GDM1 (cell line): ENCODE measurements around the gene FBLN2.

ENCODE experiments used
- DNase-seq: peaks from one replicate; lab custom pipeline; 2025; lab: John Stamatoyannopoulos, UW

Gene FBLN2

DNA sequence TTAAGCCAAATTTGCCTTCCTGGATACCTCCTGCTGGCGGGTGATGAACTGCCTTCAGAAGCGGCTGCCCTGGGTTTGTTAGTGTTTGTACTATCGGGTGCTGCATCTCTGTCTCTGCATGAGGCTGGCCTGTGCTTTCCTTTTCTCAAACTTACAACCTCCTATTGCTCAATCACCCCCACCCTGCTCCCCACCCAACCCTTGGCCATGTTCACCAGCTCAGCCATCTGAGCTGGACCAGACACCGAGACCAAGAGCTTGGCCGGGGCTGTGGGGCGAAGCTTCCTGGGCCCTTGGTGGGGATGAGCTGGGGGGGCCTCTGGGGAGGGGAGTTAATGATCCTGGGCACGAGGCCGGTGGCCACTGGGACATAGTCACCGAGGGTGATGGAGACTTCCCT is 16.8 kb upstream of the FBLN2 start:
- DNase-seq, result no peak

DNA sequence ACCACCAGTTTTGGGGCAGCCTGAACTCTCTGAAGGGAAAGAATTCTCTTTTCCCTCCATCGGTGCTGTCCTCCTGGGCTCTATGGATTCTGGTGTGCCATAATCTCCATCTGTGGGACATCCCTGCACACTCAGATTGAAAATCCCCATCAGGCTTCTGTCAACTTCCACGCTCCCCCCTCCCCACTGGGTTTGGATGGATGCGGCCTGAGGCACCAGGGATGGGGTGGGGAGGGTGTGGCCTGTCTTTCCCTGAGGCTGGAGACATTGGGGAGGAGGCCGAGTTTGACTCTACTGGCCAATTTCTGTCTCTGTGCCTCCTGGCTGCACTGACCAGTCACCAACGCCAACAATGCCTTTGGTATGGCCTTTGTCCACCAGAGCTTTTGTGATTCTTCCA is 16.3 kb upstream of the FBLN2 start:
- no peak for DNase-seq

DNA sequence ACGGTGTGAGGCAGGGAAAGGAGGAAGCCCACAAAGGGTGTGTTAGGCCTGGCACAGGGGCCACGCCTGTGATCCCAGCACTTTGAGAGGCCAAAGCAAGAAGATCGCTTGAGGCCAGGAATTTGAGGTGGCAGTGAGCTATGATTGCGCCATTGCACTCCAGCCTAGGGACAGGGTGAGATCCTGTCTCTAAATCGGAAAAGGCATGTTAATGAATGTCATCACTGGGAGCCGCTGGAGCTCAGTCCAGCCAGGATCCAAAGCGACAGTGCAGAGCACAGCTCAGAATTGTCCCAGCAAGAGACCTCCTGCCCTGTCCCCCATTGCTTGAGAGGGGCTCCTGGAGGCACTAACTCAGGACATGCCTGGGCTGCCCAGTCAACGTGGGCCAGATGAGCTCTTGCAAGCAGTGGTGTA is 15.0 kb upstream of the FBLN2 start:
- DNase-seq, result no peak

DNA sequence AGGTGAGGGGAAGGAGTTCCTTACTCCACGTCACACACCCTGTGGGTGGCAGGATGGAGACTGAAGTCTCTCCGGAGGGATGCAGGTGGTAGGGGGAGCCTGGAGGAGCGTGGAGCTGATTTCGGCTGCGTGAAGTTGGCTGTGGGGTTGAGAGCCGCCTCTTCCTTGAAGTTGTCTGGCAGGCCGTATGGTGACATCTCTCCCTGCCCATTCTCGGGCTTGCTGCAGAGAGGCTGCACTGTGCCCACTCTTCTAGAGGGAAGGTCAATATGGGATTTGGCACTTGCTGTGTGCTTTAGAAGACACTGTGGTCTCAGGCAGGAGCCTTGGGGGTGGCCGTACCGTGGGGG is 13.4 kb upstream of the FBLN2 start:
- DNase-seq, result no peak

DNA sequence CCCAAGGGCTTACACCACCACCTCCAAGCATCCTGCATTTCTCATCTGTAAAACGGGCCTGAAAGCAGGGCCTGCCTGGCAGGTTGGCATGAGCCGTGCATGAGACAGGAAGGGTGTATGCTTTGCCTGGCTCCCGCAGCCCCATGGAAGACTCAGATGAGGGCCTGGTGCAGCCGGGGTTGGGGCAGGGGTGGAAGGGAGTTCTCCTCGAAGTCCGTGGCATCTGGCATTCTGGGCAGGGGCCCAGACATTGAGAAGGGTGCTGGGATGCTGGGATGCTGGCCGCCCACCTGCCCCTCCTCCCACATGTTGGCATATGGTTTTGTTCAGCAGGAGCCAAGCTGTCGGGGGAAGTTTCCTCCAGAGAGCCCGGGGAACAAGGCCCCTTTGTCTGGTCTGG is 13.0 kb upstream of the FBLN2 start:
- DNase-seq, result no peak

DNA sequence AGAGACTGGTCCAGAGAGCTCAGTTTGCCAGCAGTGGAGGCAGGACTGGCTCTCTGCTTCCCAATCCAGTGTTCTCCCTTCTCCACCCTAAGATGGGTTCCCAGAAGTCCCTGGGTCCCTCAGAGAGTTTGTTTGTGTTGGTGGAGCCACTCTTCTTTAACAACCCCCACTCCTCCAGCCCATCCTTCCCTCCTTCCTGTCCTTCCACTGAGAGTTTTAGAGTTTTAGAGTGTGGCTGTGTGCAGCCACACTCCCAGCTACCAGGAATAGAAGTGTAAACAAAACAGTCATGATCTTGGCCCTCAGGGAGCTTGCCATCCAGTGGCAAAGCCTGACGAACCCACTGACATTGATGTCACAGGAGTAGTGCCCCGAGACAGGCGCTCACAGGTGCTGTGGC is 12.5 kb upstream of the FBLN2 start:
- DNase-seq, result no peak

DNA sequence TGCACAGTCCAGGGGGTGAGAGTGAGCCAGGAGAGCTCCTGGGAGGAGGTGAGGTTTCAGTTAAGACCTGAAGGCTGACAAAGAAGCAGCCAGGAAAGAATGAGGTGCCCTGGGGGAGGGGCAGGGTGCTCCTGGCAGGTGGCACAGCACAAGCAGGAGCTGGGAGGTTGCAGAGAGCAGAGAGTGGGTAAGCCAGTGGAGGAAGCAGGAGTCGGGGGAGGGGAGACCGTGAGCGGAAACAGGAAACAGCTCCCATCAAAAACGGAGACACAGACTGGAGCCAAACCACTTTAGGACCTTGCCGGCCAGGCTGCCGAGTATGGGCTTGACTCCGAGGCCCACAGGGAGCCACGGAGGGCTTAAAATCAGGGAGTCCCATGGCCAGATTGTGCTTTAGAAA is 12.1 kb upstream of the FBLN2 start:
- peak; percentile 33 for DNase-seq

DNA sequence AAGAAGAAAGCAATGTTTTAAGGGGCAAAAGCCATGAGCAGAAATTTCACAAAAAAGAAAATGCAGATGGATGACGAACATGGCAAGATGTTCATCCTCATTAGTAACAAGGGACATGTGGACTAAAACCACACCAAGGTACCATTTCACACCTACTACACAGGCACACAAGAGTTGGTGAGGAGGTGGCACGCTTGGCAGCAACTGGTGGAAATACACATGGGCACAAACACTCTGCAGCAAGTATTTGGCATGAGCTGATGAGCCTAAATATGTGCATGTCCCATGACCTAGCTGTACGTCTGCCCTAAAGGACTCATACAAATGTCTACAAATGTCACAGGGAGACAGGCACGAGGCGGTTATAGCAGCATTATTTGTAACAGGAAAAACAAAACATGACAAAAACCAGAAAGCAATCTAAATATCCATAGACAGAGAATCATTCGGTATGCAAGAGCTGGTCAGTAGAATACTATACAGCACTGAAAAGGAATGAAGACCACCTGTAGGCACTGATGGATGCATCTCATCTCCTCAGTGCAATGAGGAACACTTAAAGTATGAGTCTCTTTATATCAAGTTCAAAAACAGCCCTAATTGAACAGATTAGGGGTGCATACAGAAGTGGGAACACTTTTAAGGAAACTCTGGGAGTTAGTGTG is 11.5 kb upstream of the FBLN2 start:
- DNase-seq, result no peak

DNA sequence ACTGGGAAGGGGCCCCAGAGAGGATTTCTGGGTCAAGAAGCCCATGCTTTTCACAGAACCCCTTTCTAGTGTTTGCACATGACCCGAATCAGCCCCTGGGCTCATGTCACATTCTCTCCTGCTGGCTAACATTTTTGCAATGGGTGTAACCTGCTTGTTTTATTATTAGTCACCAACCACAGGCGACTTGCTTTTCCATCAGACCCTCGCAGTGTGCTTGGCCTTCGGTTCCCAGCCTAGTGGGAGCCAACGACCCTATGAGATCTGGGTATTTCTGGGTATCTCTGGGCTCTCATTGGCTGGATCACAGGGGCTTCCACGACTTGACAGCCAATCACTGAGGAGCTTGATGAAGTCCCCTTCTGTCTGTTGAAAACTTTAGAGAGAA is 11.0 kb upstream of the FBLN2 start:
- no peak for DNase-seq

DNA sequence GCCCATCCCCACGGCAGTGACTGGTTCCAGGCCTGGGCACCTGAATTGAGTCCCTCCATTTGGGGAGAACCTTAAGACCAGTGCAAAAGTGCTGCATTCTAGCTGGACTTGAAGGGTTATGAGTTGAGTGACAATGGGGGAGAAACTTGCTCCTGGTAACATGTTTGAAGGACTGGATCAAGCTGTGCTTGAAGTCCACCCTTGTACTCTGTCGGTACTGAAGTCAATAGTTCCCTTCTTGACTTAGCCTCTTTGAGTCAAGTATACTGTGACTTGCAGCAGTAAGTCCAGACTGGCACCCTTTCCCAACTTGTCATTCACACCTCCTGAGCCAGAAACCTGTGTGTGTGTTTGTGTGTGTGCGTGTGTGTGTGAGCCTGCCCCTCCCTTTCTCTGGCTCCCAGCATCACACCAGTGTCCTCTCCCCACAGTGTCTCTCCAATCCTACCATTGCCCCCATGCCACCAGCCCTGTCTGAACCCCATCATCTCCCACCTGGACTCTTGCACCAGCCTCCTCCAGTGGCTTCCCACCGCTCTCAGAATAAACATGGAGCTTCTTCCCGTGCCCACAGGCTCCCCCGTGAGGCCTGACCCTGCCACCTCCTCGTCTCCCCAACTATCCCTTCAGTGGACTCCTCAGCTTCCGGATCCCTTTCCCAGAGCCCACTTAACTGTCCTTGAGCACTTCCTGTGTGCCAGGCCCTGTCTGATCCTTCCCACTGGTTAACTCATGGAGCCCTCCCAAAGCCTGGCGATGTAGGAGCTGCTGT is 10.2 kb upstream of the FBLN2 start:
- DNase-seq, result no peak

DNA sequence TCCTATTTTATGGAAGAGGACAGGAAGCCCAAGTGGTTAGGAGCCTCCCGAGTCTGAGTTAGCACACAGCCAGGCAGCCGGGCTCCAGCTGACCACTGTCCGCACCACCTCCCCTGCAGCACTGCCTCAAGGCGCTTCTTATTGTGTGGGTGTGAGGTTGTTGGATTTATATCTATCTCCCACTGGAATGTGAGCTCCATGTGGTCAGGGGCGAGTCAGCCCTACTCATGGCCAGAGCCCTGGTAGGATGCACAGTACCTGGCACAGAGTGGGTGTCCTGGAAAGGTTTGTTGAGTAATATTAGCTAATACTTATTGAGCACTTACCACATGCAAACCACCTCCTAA is 9.7 kb upstream of the FBLN2 start:
- no peak for DNase-seq

DNA sequence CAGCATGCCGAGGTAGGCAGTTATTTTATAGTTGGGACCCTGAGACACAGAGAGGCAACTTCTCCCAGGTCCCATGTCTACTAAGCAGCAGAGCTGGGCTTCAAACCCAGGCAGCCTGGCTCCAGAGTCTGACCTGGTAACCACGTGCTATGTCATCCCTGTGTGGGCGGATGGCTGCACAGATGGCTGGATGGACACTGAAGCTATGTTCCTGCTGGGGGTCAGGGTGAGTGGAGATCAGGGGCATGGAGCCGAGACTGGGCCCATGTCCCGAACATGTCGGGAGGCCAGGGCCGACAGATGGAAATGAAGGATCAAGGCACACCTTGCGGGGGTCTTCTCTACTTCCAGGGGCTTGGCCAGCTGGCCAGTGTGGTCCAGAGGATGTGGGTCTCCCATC is 9.3 kb upstream of the FBLN2 start:
- DNase-seq, result no peak

DNA sequence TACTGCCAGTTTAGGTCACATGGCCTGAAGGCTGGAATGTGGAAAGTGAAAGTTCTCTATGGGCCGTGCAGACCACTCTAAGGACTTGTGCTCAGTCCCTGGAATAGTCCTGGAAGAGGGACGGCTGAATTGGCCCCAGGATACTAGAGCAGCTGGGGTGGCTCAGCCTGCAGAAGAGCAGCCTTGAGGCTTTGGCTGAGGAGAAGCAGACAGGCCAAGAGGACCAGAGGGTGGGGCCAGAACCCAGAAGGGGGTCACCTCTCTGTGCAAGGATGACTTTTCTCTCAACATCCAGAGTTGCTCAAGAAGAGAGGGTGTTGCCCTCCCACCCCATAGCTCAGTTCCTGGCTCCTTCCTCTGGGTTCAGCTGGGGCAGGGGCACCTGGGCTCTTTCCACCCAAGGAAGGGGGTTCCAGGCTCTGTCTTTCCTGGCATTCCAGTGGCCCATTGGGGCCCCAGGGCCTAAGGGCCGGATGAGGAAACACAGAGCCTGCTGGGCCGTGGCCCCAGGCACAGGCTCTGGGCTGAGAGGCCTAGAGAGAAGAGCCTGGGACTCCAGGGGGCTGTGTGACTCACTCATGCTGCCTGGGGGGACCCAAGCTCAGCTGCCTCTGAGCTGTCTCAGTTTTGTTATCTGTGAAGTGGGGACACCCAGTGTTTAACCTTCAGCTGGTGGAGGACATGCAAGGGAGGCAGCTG is 8.5 kb upstream of the FBLN2 start:
- no peak for DNase-seq

DNA sequence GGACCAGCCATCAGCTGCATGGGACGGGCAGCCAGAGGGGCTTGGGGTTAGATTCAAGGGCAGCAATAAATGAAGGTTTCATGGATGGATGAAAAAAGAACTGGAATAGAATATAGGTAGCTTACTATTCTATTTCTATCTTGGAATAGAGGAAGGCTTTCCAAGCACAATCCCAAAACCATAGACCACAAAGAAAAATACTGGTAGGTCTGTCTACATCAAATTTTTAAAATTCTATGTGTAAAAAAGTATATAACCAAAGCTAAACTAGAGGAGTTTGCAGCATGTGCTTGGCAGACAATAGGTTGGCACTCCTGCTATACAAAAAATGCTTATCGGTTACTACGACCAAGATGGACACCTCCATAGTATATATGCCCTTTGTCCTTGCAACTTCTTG is 7.2 kb upstream of the FBLN2 start:
- DNase-seq, result no peak

DNA sequence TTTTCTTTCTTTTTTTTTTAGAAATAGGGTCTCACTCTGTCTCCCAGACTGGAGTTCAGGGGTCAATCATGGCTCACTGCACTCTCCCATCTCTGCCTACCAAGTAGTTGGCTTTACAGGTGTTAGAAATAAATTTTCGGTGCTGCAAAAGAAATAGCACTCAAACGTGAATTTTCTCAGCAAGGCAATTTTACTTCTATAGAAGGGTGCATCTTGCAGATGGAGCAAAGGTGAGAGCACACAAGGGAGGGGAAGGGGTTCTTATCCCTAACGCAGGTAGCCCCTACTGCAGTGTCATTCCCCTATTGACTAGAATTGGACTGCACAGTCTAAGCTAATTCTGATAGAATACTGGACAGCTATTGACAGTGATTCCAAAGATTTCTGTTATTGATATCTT is 6.8 kb upstream of the FBLN2 start:
- no peak for DNase-seq

DNA sequence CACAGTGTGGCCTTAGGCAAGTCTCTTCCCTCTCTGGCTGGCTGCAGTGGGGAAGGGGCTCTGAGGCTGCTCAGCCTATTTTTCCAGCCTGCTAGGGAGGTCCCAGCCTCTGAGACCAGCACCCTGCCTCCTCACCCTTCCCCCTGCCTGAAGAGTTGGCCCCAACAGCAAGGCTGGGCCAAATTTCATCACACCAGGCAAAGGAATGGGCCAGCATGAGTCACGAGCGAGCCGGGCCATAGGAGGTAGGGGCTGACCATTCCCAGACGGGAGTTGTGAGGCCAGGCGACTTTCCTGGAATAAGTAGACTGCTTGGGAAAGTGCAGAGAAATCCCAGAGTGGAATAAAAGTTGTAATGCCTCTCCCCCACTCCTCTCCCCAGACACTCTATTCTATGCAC is 5.7 kb upstream of the FBLN2 start:
- no peak for DNase-seq

DNA sequence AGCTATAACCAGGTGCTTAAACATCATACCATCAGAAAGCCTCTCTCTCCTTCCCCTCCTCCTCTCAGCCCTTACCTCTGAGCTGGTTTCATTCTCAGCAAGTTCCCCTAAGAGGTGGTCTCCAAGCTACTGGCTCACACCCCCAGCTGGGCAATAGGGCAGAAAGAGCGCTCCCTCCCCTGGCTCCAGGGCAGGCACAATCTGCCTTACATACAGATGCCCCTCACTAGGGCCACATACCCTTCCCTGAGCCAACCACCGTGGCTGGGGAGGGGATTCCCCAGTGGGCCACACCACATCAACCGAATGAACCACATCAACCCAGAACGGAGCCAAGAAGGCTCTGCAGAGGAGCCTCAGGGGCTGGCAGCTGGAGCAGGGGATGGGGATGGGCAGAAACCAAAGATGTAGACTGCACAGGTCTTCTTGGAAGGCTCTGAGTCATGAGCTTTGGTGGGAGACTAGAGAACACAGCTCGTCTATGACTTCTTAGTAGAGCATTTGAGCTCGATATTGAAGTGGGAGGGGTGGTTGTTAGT is 4.6 kb upstream of the FBLN2 start:
- DNase-seq, result no peak

DNA sequence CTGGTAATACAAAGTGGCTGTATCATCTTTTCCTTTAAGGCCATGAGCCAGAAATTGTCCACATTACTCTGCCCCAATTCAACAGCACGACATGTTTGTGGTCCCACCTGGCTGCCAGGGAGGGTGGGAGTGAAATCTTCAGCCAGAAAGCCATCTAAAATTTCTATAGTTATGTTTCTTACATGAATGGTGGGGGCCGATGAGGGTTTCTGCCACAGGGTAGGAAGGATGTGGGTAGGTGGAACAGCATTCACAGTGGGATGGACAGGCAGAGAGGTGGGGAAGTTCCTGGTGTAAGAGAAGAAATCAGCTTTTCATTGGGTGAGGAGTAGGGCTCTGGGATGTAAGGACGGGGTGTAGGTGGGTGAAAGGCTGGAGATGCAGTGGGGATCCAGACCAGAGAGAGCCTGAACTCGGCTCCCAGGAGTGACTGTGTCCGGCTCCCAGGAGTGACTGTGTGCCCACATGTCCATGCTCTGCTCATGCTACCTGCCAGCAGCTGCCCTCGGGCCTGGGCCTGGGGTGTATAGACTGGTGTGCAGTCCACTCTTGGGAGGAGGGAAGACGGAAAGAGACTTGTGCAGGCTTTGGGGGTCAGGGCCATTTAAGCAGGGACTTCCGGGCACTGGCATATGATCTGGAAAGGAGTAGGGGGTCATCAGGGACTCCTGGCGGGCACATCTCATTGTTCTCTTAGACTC is 3.8 kb upstream of the FBLN2 start:
- DNase-seq, result peak; percentile 21

DNA sequence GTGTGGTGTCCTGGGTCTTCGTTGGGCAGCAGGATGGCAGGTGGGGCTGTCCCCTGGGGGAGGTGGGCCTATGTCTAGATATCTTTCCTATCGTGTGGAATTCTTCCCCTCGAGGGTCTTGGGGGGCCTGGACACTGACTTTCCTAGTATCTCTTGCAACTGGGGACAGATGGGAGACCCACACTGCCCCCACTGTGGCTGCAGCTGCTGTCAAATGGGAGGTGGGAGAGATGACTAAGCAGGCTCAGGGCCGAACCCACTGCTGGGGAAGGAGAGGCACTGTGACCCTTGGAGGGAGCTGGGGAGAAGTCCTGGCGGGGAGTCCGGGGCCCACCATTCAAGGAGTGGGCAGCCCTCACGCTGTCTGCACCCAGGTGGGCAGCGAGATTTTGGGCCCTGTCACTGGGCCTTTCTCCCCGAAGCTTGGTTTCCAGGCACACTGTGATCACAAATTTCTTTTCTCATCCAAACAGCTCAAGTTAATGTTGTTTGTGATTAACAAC is 2.9 kb upstream of the FBLN2 start:
- no peak for DNase-seq

DNA sequence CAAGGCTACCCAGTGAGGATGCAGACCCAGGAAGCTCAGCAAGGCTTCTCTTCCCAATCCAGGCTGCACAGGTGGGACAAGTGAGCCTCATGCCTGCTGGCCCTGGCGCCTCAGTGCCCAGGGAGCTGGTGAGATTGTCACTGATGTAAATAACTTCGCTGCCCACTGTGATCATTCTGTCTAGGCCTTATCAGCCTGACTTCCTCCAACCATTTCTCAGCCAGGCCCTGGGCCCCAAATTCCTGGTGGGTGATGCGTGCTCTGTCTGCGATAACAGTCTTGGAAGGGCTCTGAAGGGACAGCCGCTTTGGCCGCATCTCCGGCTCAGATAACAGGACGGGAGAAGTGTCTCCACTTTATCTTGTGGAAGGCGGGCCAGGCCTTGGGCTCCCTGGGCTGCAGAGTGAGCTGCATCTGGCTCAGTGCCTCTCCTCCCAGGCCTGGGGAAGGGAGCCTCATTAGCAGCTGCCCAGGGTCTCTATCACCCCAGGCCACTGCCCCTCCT is 2.2 kb upstream of the FBLN2 start:
- DNase-seq, result no peak

DNA sequence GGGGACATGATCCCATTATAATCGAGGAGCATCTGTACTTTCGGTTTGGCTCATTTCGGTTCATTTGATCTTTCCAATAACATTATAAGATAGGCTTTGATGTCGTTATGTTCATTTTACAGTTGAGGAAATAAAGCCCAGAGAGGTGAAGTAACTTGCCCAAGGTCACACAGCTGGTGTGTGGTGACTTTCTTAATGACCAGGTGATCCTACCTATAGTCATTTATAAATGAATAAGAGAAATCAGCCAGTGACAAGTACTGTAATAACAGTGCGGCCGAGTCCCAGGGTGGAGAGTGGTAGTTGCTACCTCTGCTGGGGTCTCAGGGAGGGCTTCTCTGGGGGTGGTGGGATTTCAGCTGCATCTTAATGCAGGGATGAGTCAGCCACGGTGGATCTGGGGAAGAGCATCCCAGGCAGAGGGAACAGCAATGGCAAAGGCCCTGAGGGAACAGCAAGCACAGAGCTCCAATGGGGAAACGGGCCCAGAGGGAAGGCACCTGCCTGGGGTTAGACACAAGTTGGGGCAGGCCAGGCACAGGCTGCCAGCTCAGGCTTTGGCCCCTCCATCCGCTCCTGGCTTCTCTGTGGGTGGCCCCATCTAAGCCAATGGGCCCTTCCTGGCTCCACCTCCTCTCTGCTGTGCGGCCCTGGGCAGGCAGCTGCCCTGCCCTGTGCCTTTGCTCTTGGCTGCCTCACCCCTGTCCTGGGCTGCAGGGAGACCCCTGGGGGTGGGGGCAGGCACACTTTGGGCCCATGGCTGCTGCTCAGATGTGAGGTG is 1.1 kb upstream of the FBLN2 start:
- no peak for DNase-seq
